Keratinocyte (primary cell): ENCODE results near the gene CIT.
"Not testable (repeated sequence)": the region's sequence is repeated elsewhere in the genome, so short reads cannot be mapped to it uniquely, and the experiment has no call there.

Experiments used
- CTCF ChIP-seq, 3 experiments: IDR thresholded peaks in 1 of 3; conservative IDR thresholded peaks in 1 of 3; optimal IDR thresholded peaks in 1 of 3; 2 replicates in 2 of 3; 3 replicates in 1 of 3; pipeline versions ENCODE3 to v1.5.1; 2011; ENCODE audit warnings: low read length in 3 of 3, mild to moderate bottlenecking in 3 of 3, moderate library complexity in 2 of 3, control low read depth in 1 of 3, inconsistent platforms in 1 of 3; ENCODE audit not compliant: insufficient read depth in 2 of 3; ENCODE audit errors: extremely low read depth in 1 of 3
- EZH2 ChIP-seq: IDR thresholded peaks from one replicate; pipeline ENCODE4 v1.6.1; 2012; ENCODE audit warnings: inconsistent platforms, mild to moderate bottlenecking, low read length, moderate library complexity

DNA sequence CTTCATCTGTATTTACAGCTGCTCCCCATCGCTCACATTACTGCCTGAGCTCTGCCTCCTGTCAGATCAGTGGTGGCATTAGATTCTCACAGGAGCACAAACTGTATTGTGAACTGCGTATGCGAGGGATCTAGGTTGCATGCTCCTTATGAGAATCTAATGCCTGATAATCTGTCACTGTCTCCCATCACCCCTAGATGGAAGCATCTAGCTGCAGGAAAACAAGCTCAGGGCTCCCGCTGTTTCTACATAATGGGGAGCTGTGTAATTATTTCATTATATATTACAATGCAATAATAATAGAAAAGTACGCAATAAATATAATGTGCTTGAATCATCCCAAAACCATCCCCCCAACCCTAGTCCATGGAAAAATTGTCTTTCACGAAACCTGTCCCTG lies 219.0 kb downstream of the CIT start:
- not testable (repeated sequence) for TF ChIP-seq EZH2; CTCF (optimal IDR thresholded peaks at IDR 0.05 in 1 of 3, IDR thresholded peaks at IDR 0.05 in 1 of 3, conservative IDR thresholded peaks at IDR 0.05 in 1 of 3; ENCODE audit: extremely low read depth in 1 of 3, insufficient read depth in 2 of 3, low read length in 3 of 3)
